Stimulated activated CD8-positive, alpha-beta memory T cell treated with anti-CD3 and anti-CD28 coated beads, Interleukin-7, amount 100 ng/mL, for 4 hours (primary cell): Measurements from ENCODE around the gene RASSF1.
"Not testable (repeated sequence)": the region's sequence is repeated elsewhere in the genome, so short reads cannot be mapped to it uniquely, and the experiment has no call there.

Source experiments
- DNase-seq, 2 donors: peaks; one replicate each; pipeline ENCODE4 v3.0.0-alpha.2; 2020; ENCODE audit warnings: low read depth in 2 of 2

Gene RASSF1

GRCh38 chr3:50323614-50324199 lies 16.9 kb downstream of the RASSF1 start:
- DNase-seq, result no peak

- no peak for DNase-seq
Measured at GRCh38 chr3:50323092-50323600, 17.5 kb downstream of the RASSF1 start.

- DNase-seq, result no peak
Measured at GRCh38 chr3:50322386-50323091, 18.1 kb downstream of the RASSF1 start, which contains the start of gene HYAL2. Gene HYAL2 (minus strand): TSS chr3:50322745. CDS start chr3:50320489, 2,256 bp downstream.

GRCh38 chr3:50322115-50322385 lies 18.6 kb downstream of the RASSF1 start:
- DNase-seq, result no peak

- peak; percentile 66 to 77 for DNase-seq
Measured at GRCh38 chr3:50321336-50322114, 19.1 kb downstream of the RASSF1 start.

GRCh38 chr3:50320853-50321335 lies 19.7 kb downstream of the RASSF1 start:
- peak in 1 of 2 donors; percentile 67 for DNase-seq

- no peak for DNase-seq
Measured at GRCh38 chr3:50319894-50320625, 20.6 kb downstream of the RASSF1 start.

- no peak for DNase-seq
Measured at GRCh38 chr3:50319181-50319893, 21.3 kb downstream of the RASSF1 start.

GRCh38 chr3:50318615-50319014 lies 22.0 kb downstream of the RASSF1 start:
- no peak for DNase-seq

GRCh38 chr3:50318163-50318562 lies 22.5 kb downstream of the RASSF1 start:
- no peak for DNase-seq

GRCh38 chr3:50317300-50317699 lies 23.3 kb downstream of the RASSF1 start:
- DNase-seq, result no peak

GRCh38 chr3:50316657-50317242 lies 23.9 kb downstream of the RASSF1 start:
- DNase-seq, result peak; percentile 66 to 72

- DNase-seq, result no peak
Measured at GRCh38 chr3:50314816-50315215, 25.8 kb downstream of the RASSF1 start.

- no peak for DNase-seq
Measured at GRCh38 chr3:50314342-50314741, 26.3 kb downstream of the RASSF1 start.

- DNase-seq, result not testable (repeated sequence)
Measured at GRCh38 chr3:50312041-50312440, 28.6 kb downstream of the RASSF1 start.

- DNase-seq, result no peak
Measured at GRCh38 chr3:50304601-50305000, 36.0 kb downstream of the RASSF1 start.

- no peak for DNase-seq
Measured at GRCh38 chr3:50303013-50303815, 37.4 kb downstream of the RASSF1 start, which contains the start of gene HYAL1. Gene HYAL1 (minus strand): TSS chr3:50303574. CDS start chr3:50302956, 618 bp downstream.

- no peak for DNase-seq
Measured at GRCh38 chr3:50302095-50303012, 38.3 kb downstream of the RASSF1 start.
